GM19324 (cell line): ENCODE measurements around the gene ST13.
"Not testable (repeated sequence)": the region's sequence is repeated elsewhere in the genome, so short reads cannot be mapped to it uniquely, and the experiment has no call there.

Experiments used
- ATAC-seq: cut with Tn5 transposase; IDR thresholded peaks from one replicate; pipeline ENCODE4 v1.9.1; 2021; ENCODE audit warnings: mild to moderate bottlenecking, moderate library complexity; ENCODE audit not compliant: unreplicated experiment, low FRiP score

The ST13 gene

GRCh38 chr22:40856513-40857308 is at the start of gene ST13, which contains the start of gene XPNPEP3:
Gene ST13 (minus strand): TSS chr22:40856639. CDS start chr22:40856540, 99 bp downstream.
Gene XPNPEP3 (plus strand): TSS chr22:40857148. CDS start chr22:40857182, 34 bp downstream.
- peak; percentile 92 for ATAC-seq

GRCh38 chr22:40904101-40904500 is 47.7 kb upstream of the ST13 start:
- no peak for ATAC-seq

- ATAC-seq = no peak
Measured at GRCh38 chr22:40898850-40899357, 42.5 kb upstream of the ST13 start.

GRCh38 chr22:40894417-40894816 is 38.0 kb upstream of the ST13 start:
- no peak for ATAC-seq

- no peak for ATAC-seq
Measured at GRCh38 chr22:40890881-40891280, 34.4 kb upstream of the ST13 start.

- ATAC-seq = no peak
Measured at GRCh38 chr22:40889116-40889515, 32.7 kb upstream of the ST13 start.

GRCh38 chr22:40878922-40879321 is 22.5 kb upstream of the ST13 start:
- no peak for ATAC-seq

GRCh38 chr22:40877488-40877887 is 21.0 kb upstream of the ST13 start:
- no peak for ATAC-seq

- ATAC-seq = no peak
Measured at GRCh38 chr22:40876907-40877306, 20.5 kb upstream of the ST13 start.

GRCh38 chr22:40875111-40875510 is 18.7 kb upstream of the ST13 start:
- ATAC-seq = no peak

- no peak for ATAC-seq
Measured at GRCh38 chr22:40874016-40874415, 17.6 kb upstream of the ST13 start.

- ATAC-seq = not testable (repeated sequence)
Measured at GRCh38 chr22:40868379-40868778, 11.9 kb upstream of the ST13 start.

GRCh38 chr22:40867109-40867508 is 10.7 kb upstream of the ST13 start:
- ATAC-seq = no peak

- no peak for ATAC-seq
Measured at GRCh38 chr22:40862537-40862936, 6.1 kb upstream of the ST13 start.

GRCh38 chr22:40862013-40862412 is 5.6 kb upstream of the ST13 start, which contains the start of gene DNAJB7:
Gene DNAJB7 (minus strand): TSS chr22:40862113. CDS start chr22:40861994, 119 bp downstream.
- ATAC-seq = no peak

GRCh38 chr22:40857309-40857855 is 943 bp upstream of the ST13 start:
- no peak for ATAC-seq

- ATAC-seq = peak; percentile 27
Measured at GRCh38 chr22:40855979-40856512, 393 bp downstream of the ST13 start.

GRCh38 chr22:40855071-40855978 is 1.1 kb downstream of the ST13 start:
- no peak for ATAC-seq

GRCh38 chr22:40853961-40854360 is 2.5 kb downstream of the ST13 start:
- no peak for ATAC-seq

- no peak for ATAC-seq
Measured at GRCh38 chr22:40853333-40853732, 3.1 kb downstream of the ST13 start.
